Measurements from ENCODE around the gene SERPINA7.
"Not testable (repeated sequence)": the region's sequence is repeated elsewhere in the genome, so short reads cannot be mapped to it uniquely, and the experiment has no call there.

SERPINA7 gene

DNA sequence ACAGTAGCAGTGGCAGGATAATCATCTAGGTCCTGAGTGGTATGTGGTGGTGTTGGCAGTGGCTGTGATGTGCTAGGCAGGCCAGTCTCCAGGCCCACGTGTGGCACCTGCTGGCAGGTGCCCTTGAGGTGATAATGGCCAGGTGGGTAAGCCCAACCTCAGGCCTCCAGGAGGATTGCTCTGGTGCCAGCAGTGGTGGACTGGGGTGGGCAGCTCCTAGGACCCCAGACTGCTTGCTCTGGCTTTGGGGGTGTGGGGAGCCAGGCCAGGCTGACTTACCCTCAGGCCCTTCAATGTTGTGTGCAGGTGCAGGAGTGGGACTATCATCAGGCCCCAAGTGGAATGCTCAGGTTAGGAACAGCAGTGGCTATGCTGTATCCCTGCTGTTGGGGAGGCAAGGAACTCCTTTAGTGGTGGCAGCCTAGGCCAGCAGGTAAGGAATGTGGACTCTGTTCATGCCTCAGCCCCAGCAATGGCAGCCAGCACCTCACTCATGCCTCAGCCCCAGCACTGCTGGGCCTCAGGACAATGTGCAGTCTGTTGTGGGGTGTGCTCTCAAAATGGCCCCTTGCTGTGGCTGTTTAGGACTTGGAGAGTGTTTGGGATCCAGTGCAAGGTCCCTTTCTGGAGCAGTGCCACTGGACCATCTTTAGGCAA, 24.3 kb downstream of the SERPINA7 start:
- no peak for DNase-seq (ENCODE audit: insufficient read length, low spot score)
- FAIRE-seq: no peak
- TF ChIP-seq POU2F2 (IDR thresholded peaks at IDR 0.05; ENCODE audit: low read depth, low read length): no peak
- no peak for TF ChIP-seq SPI1 (IDR thresholded peaks at IDR 0.05; ENCODE audit: low read depth, low read length)
- no peak for TF ChIP-seq POLR2AphosphoS5 (IDR thresholded peaks at IDR 0.05; ENCODE audit: low read depth, low read length)
- no peak for TF ChIP-seq TAF1 (IDR thresholded peaks at IDR 0.05; ENCODE audit: low read depth, low read length)
- TF ChIP-seq PAX5 (IDR thresholded peaks at IDR 0.05; ENCODE audit: insufficient read depth, low read length, severe bottlenecking): no peak
- no peak for TF ChIP-seq POLR2A (IDR thresholded peaks at IDR 0.05; ENCODE audit: low read depth, low read length)

DNA sequence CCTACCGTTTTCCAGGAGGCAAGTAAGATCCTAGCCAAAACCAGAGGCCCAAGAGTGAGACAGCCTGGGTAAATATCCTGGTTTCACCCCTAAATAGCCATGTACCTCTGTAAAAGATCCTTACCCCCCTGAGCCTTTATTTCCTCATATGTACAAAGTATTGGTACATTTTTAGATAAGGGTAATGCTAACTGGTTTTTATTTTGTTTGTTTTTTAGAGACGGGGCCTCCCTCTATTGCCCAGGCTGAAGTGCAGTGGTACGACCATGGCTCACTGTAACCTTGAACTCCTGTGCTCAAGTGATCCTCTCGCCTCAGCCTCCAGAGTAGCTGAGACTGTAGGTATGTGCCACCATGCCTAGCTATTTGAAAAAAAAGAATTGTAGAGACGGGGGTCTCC, 29.4 kb downstream of the SERPINA7 start:
- DNase-seq (ENCODE audit: insufficient read length, low spot score) (no peak), FAIRE-seq (no peak)
- TF ChIP-seq POLR2AphosphoS5 (IDR thresholded peaks at IDR 0.05; ENCODE audit: low read depth, low read length) (no peak), SPI1 (IDR thresholded peaks at IDR 0.05; ENCODE audit: low read depth, low read length) (no peak), POLR2A (IDR thresholded peaks at IDR 0.05; ENCODE audit: low read depth, low read length) (no peak), TAF1 (IDR thresholded peaks at IDR 0.05; ENCODE audit: low read depth, low read length) (no peak), PAX5 (IDR thresholded peaks at IDR 0.05; ENCODE audit: insufficient read depth, low read length, severe bottlenecking) (no peak), POU2F2 (IDR thresholded peaks at IDR 0.05; ENCODE audit: low read depth, low read length) (no peak)

DNA sequence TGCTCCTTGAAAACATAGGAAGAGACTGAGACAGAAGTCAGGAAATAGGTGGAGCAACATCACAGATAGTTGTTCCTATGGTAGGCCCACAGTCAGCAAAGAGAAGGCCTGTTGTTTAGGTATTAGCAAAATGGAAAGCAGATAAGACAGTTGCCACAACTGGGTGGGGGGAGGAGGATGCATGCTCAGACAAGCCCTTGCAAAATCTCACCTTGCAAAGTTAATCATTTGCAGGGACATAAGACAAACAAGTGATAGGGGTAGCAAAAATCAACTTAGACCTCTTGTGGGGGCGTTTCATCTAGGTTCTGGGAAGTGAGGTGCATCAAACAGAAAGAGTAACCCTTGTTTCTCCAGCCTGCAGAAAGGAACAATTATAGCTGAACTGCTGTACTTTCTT, 30.7 kb downstream of the SERPINA7 start:
- TF ChIP-seq SPI1 (IDR thresholded peaks at IDR 0.05; ENCODE audit: low read depth, low read length): no peak
- TF ChIP-seq POLR2AphosphoS5 (IDR thresholded peaks at IDR 0.05; ENCODE audit: low read depth, low read length): no peak
- no peak for TF ChIP-seq PAX5 (IDR thresholded peaks at IDR 0.05; ENCODE audit: insufficient read depth, low read length, severe bottlenecking)
- TF ChIP-seq POU2F2 (IDR thresholded peaks at IDR 0.05; ENCODE audit: low read depth, low read length): no peak
- no peak for TF ChIP-seq POLR2A (IDR thresholded peaks at IDR 0.05; ENCODE audit: low read depth, low read length)
- no peak for TF ChIP-seq TAF1 (IDR thresholded peaks at IDR 0.05; ENCODE audit: low read depth, low read length)
- FAIRE-seq (no peak), DNase-seq (ENCODE audit: insufficient read length, low spot score) (no peak)

DNA sequence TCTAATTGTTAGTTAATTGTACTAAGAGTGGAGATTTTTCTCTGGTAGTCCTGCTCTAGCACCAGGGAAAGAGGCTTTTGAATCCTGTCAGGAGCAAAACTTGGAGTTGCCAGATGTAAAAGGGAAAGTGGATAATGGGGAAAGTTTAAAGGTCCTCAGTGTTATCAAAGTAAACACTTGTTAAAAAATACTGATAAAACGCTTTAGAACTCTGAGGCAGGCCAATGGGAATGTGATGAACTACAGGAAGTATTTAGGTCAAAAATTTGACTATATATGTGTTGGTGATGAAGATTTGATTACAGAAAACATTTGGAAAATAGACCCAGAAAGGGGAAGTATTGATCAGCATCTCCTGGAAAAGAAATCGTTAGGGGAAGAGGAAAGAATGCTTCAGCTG, 32.8 kb downstream of the SERPINA7 start:
- no peak for FAIRE-seq
- no peak for TF ChIP-seq PAX5 (IDR thresholded peaks at IDR 0.05; ENCODE audit: insufficient read depth, low read length, severe bottlenecking)
- no peak for TF ChIP-seq POLR2AphosphoS5 (IDR thresholded peaks at IDR 0.05; ENCODE audit: low read depth, low read length)
- TF ChIP-seq SPI1 (IDR thresholded peaks at IDR 0.05; ENCODE audit: low read depth, low read length): no peak
- TF ChIP-seq POU2F2 (IDR thresholded peaks at IDR 0.05; ENCODE audit: low read depth, low read length): no peak
- no peak for TF ChIP-seq TAF1 (IDR thresholded peaks at IDR 0.05; ENCODE audit: low read depth, low read length)
- TF ChIP-seq POLR2A (IDR thresholded peaks at IDR 0.05; ENCODE audit: low read depth, low read length): no peak
- no peak for DNase-seq (ENCODE audit: insufficient read length, low spot score)

DNA sequence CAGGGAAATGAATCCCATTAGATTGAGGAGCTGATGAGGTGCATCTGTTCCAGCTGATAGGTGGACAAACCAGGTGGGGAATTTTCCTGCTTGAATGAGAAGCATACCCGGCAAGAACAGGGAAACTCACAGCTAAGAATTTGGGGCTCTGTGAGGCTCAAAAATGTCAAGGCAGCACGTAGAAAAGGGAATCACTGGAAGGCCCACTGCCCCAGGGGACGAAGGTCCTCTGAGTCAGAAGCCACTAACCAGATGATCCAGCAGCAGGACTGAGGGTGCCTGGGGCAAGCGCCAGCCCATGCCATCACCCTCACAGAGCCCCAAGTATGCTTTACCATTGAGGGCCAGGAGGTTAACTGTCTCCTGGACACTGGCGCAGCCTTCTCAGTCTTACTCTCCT, 37.9 kb downstream of the SERPINA7 start:
- FAIRE-seq: not testable (repeated sequence)

DNA sequence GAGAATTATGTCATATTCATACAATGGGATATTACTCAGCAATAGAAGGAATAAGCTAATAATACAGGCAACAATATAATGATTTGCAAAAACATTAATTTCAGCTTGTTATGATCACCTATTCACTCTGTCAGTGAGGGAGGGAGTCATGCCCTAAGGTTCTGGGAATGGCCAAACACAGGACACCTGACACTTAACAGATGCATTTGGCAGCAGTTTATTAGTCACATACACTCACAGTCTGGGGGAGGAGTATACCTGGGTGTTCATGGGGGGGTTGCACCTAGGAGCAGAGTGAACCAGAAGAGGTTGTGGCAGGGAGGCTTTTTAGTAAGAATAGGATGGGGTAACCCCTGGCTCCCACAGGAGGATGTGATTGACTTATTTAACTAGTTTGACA, 38.3 kb downstream of the SERPINA7 start:
- DNase-seq (ENCODE audit: insufficient read length, low spot score) (no peak), FAIRE-seq (no peak)
- TF ChIP-seq TAF1 (IDR thresholded peaks at IDR 0.05; ENCODE audit: low read depth, low read length) (no peak), POU2F2 (IDR thresholded peaks at IDR 0.05; ENCODE audit: low read depth, low read length) (no peak), POLR2A (IDR thresholded peaks at IDR 0.05; ENCODE audit: low read depth, low read length) (no peak), PAX5 (IDR thresholded peaks at IDR 0.05; ENCODE audit: insufficient read depth, low read length, severe bottlenecking) (no peak), POLR2AphosphoS5 (IDR thresholded peaks at IDR 0.05; ENCODE audit: low read depth, low read length) (no peak), SPI1 (IDR thresholded peaks at IDR 0.05; ENCODE audit: low read depth, low read length) (no peak)

More for the DNA sequence above, 37.9 kb downstream of the SERPINA7 start:
- DNase-seq (ENCODE audit: insufficient read length, low spot score): not testable (repeated sequence)

DNA sequence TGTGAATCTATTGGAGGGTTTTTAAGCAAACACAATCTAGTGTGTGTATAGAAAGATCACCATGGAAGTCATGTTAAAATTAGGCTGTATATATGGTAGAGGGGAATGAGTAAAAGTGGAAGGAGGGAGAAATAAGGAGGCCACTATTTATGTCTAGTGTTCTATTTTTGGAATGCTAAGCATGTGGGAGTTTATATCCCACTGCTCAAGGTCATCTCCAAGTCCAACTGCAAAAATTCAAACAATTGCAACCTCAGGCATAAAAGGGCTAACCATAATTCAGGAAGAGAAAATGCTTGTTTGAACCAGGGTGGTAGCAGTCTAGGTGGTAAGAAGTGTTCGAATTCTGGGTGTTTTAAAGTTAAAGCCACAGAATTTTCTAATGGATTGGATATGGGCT, 39.2 kb downstream of the SERPINA7 start:
- TF ChIP-seq SPI1 (IDR thresholded peaks at IDR 0.05; ENCODE audit: low read depth, low read length) (no peak), POLR2AphosphoS5 (IDR thresholded peaks at IDR 0.05; ENCODE audit: low read depth, low read length) (no peak), TAF1 (IDR thresholded peaks at IDR 0.05; ENCODE audit: low read depth, low read length) (no peak), PAX5 (IDR thresholded peaks at IDR 0.05; ENCODE audit: insufficient read depth, low read length, severe bottlenecking) (no peak), POU2F2 (IDR thresholded peaks at IDR 0.05; ENCODE audit: low read depth, low read length) (no peak), POLR2A (IDR thresholded peaks at IDR 0.05; ENCODE audit: low read depth, low read length) (no peak)
- no peak for FAIRE-seq
- DNase-seq (ENCODE audit: insufficient read length, low spot score): no peak

DNA sequence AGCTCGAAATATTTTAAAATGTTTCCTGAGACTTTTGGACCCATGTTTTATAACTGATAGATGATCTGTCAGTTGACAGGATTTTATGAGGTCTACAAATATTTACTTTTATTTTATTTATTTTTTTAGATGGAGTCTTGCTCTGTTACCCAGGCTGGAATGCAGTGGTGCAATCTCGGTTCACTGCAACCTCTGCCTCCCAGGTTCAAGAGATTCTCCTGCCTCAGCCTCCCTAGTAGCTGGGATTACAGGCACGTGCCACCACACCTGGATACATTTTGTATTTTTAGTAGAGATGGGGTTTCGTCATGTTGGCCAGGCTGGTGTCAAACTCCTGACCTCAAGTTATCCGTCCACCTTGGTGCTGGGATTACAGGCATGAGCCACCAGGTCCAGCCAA, 50.0 kb downstream of the SERPINA7 start:
- not testable (repeated sequence) for DNase-seq (ENCODE audit: insufficient read length, low spot score); FAIRE-seq
